Kidney epithelial cell (primary cell): ENCODE results near the gene PELI2. TPM values are rescaled to one million over a fixed set of nuclear protein-coding genes. Genes with fewer than 3 reads are reported as not detected.

Source experiments
- DNase-seq: peaks from one replicate; pipeline ENCODE4 v3.0.0-alpha.2; 2010; ENCODE audit warnings: low read depth
- H3K27me3 ChIP-seq: 2 replicates; pipeline ENCODE4 v1.6.0; 2011; ENCODE audit warnings: low read length; ENCODE audit not compliant: control insufficient read depth, insufficient read depth
- H3K36me3 ChIP-seq: 2 replicates; pipeline ENCODE4 v1.5.1; 2011; ENCODE audit warnings: low read length; ENCODE audit not compliant: control insufficient read depth, insufficient read depth
- H3K4me3 ChIP-seq: 2 replicates; pipeline ENCODE4 v1.5.1; 2011; ENCODE audit warnings: low read depth, mild to moderate bottlenecking, control low read depth, low read length
- CTCF ChIP-seq: IDR thresholded peaks from 2 replicates; pipeline ENCODE4 v1.5.1; 2011; ENCODE audit warnings: mild to moderate bottlenecking, moderate library complexity, low read length, control low read depth, inconsistent platforms; ENCODE audit not compliant: insufficient read depth, poor library complexity, severe bottlenecking
- total RNA-seq: library from RNA; depleted of rRNA; stranded (reverse); fragments of >200 nt; gene quantifications from 2 replicates; pipeline ENCODE4 v1.2.3, GENCODE V29; 2015

PELI2 gene
- total RNA-seq, 1 donor from 2014 or later: 4.8 TPM

GRCh38 chr14:56147449-56147848 lies 29.2 kb downstream of the PELI2 start:
- DNase-seq: no peak
- Histone ChIP-seq H3K27me3 (no peaks in the 10 kb centered on the region), H3K4me3 (no peak overlapping the region), H3K36me3 (no peaks in the 10 kb centered on the region)
- TF ChIP-seq CTCF: no peak

GRCh38 chr14:56147986-56148901 lies 30.0 kb downstream of the PELI2 start:
- TF ChIP-seq CTCF: no peak
- no peak overlapping the region for H3K4me3 ChIP-seq
- no peaks in the 10 kb centered on the region for H3K36me3 ChIP-seq
- DNase-seq: no peak
- H3K27me3 ChIP-seq: no peaks in the 10 kb centered on the region

GRCh38 chr14:56149151-56149550 lies 30.9 kb downstream of the PELI2 start:
- no peaks in the 10 kb centered on the region for H3K27me3 ChIP-seq
- no peak for DNase-seq
- H3K4me3 ChIP-seq: no peak overlapping the region
- no peaks in the 10 kb centered on the region for H3K36me3 ChIP-seq
- TF ChIP-seq CTCF: no peak

GRCh38 chr14:56149995-56150394 lies 31.8 kb downstream of the PELI2 start:
- Histone ChIP-seq H3K36me3 (no peaks in the 10 kb centered on the region), H3K4me3 (no peak overlapping the region), H3K27me3 (no peaks in the 10 kb centered on the region)
- no peak for DNase-seq
- no peak for TF ChIP-seq CTCF

GRCh38 chr14:56150645-56151345 lies 32.6 kb downstream of the PELI2 start:
- no peak for DNase-seq
- no peaks in the 10 kb centered on the region for H3K36me3 ChIP-seq
- H3K4me3 ChIP-seq: no peak overlapping the region
- no peaks in the 10 kb centered on the region for H3K27me3 ChIP-seq
- no peak for TF ChIP-seq CTCF
